ENCODE results near the gene VWA2.
"Not testable (repeated sequence)": the region's sequence is repeated elsewhere in the genome, so short reads cannot be mapped to it uniquely, and the experiment has no call there.

Gene VWA2

GRCh38 chr10:114320249-114321116, 81.4 kb downstream of the VWA2 start:
- DNase-seq, result no peak

GRCh38 chr10:114322344-114322743, 83.3 kb downstream of the VWA2 start:
- DNase-seq, result no peak

- DNase-seq, result no peak
Measured at GRCh38 chr10:114323023-114323422, 84.0 kb downstream of the VWA2 start.

GRCh38 chr10:114326795-114327194, 87.7 kb downstream of the VWA2 start:
- no peak for DNase-seq

GRCh38 chr10:114327537-114328440, 88.7 kb downstream of the VWA2 start:
- no peak for DNase-seq

- no peak for DNase-seq
Measured at GRCh38 chr10:114328441-114328812, 89.4 kb downstream of the VWA2 start.

GRCh38 chr10:114328874-114329273, 89.8 kb downstream of the VWA2 start:
- DNase-seq, result no peak

- DNase-seq, result no peak
Measured at GRCh38 chr10:114329634-114330365, 90.7 kb downstream of the VWA2 start.

- DNase-seq, result no peak
Measured at GRCh38 chr10:114332301-114333192, 93.5 kb downstream of the VWA2 start.

GRCh38 chr10:114333441-114333840, 94.4 kb downstream of the VWA2 start:
- DNase-seq, result not testable (repeated sequence)

GRCh38 chr10:114334301-114334700, 95.2 kb downstream of the VWA2 start:
- DNase-seq, result no peak

GRCh38 chr10:114335614-114336013, 96.6 kb downstream of the VWA2 start:
- no peak for DNase-seq

- DNase-seq, result no peak
Measured at GRCh38 chr10:114336823-114337509, 97.9 kb downstream of the VWA2 start.

- DNase-seq, result no peak
Measured at GRCh38 chr10:114337510-114338462, 98.7 kb downstream of the VWA2 start.

GRCh38 chr10:114340816-114341215, 101.8 kb downstream of the VWA2 start:
- no peak for DNase-seq

Measured in central memory CD4-positive, alpha-beta T cell (primary cell).